ENCODE measurements around the gene CA10.

The CA10 gene

GRCh38 chr17:52145476-52145875, 13.0 kb downstream of the CA10 start:
- FAIRE-seq: no peak

GRCh38 chr17:52143542-52143941, 15.0 kb downstream of the CA10 start:
- no peak for FAIRE-seq

GRCh38 chr17:52140601-52141000, 17.9 kb downstream of the CA10 start:
- no peak for FAIRE-seq

GRCh38 chr17:52138752-52139151, 19.8 kb downstream of the CA10 start:
- FAIRE-seq: no peak

GRCh38 chr17:52138350-52138749, 20.2 kb downstream of the CA10 start:
- FAIRE-seq: no peak

GRCh38 chr17:52136166-52136565, 22.3 kb downstream of the CA10 start:
- no peak for FAIRE-seq

GRCh38 chr17:52134641-52135040, 23.9 kb downstream of the CA10 start:
- FAIRE-seq: no peak

GRCh38 chr17:52128721-52129120, 29.8 kb downstream of the CA10 start:
- FAIRE-seq: no peak

GRCh38 chr17:52124993-52125392, 33.5 kb downstream of the CA10 start:
- no peak for FAIRE-seq

- no peak for FAIRE-seq
These were observed 34.0 kb downstream of the CA10 start for GRCh38 chr17:52124561-52124960.

GRCh38 chr17:52120465-52120864, 38.0 kb downstream of the CA10 start:
- no peak for FAIRE-seq

GRCh38 chr17:52110923-52111581, 47.5 kb downstream of the CA10 start:
- no peak for FAIRE-seq

GRCh38 chr17:52106638-52107261, 51.8 kb downstream of the CA10 start:
- FAIRE-seq: peak; percentile 91

GRCh38 chr17:52106072-52106471, 52.4 kb downstream of the CA10 start:
- no peak for FAIRE-seq

- FAIRE-seq: no peak
These were observed 52.9 kb downstream of the CA10 start for GRCh38 chr17:52105591-52105990.

- no peak for FAIRE-seq
These were observed 62.5 kb downstream of the CA10 start for GRCh38 chr17:52096056-52096455.

GRCh38 chr17:52084176-52084575, 74.3 kb downstream of the CA10 start:
- FAIRE-seq: no peak

GRCh38 chr17:52079496-52079895, 79.0 kb downstream of the CA10 start:
- FAIRE-seq: no peak

- FAIRE-seq: no peak
These were observed 86.8 kb downstream of the CA10 start for GRCh38 chr17:52071712-52072111.

- FAIRE-seq: no peak
These were observed 93.7 kb downstream of the CA10 start for GRCh38 chr17:52064791-52065211.

GRCh38 chr17:52049496-52049895, 109.0 kb downstream of the CA10 start:
- no peak for FAIRE-seq

- no peak for FAIRE-seq
These were observed 109.5 kb downstream of the CA10 start for GRCh38 chr17:52049051-52049450.

- no peak for FAIRE-seq
These were observed 110.2 kb downstream of the CA10 start for GRCh38 chr17:52048137-52048898.

- no peak for FAIRE-seq
These were observed 111.4 kb downstream of the CA10 start for GRCh38 chr17:52047086-52047485.
